Measurements from ENCODE around the gene TAF7.
"Not testable (repeated sequence)": the region's sequence is repeated elsewhere in the genome, so short reads cannot be mapped to it uniquely, and the experiment has no call there.

Gene TAF7

GRCh38 chr5:141326088-141326854 lies 5.7 kb upstream of the TAF7 start:
- DNase-seq (peak; percentile 57 to 68 (median 62)), ATAC-seq (replicated peaks) (peak; percentile 93)
- H3K27ac Mint-ChIP-seq, result peak overlapping the region; percentile 88 to 93
- H3K27me3 Mint-ChIP-seq, result peaks cover 29 to 48% of the 10 kb centered on the region in 2 donors
- peaks cover 0 to 1% of the 10 kb centered on the region in 2 donors for H3K9me3 Mint-ChIP-seq
- peaks cover 3% of the 10 kb centered on the region for H3K36me3 Mint-ChIP-seq (ENCODE audit: insufficient read depth)
- H3K4me1 Mint-ChIP-seq (ENCODE audit: low read depth in 2 of 2), result peaks cover 6% of the 10 kb centered on the region in 2 donors
- H3K4me3 Mint-ChIP-seq, result peak overlapping the region; percentile 83 to 90

- Mint-ChIP-seq H3K27me3 (peaks cover 7 to 15% of the 10 kb centered on the region in 2 donors), H3K36me3 (ENCODE audit: insufficient read depth) (peaks cover 37% of the 10 kb centered on the region), H3K27ac (peak overlapping the region in 1 of 2 donors; percentile 100), H3K4me1 (ENCODE audit: low read depth in 2 of 2) (peaks cover 21 to 33% of the 10 kb centered on the region in 2 donors), H3K9me3 (peaks cover 11 to 19% of the 10 kb centered on the region in 2 donors), H3K4me3 (peak overlapping the region in 1 of 2 donors; percentile 97)
- ATAC-seq (replicated peaks), result no peak
- no peak for DNase-seq
Observed at GRCh38 chr5:141322261-141322660, 1.7 kb upstream of the TAF7 start.

- Mint-ChIP-seq H3K27ac (peak overlapping the region; percentile 100), H3K4me1 (ENCODE audit: low read depth in 2 of 2) (peaks cover 15 to 32% of the 10 kb centered on the region in 2 donors), H3K27me3 (peaks cover 0 to 2% of the 10 kb centered on the region in 2 donors), H3K36me3 (ENCODE audit: insufficient read depth) (peaks cover 48% of the 10 kb centered on the region), H3K9me3 (peaks cover 16 to 32% of the 10 kb centered on the region in 2 donors), H3K4me3 (peak overlapping the region; percentile 97 to 99)
- no peak for DNase-seq
- no peak for ATAC-seq (replicated peaks)
Observed at GRCh38 chr5:141319699-141320098, 885 bp downstream of the TAF7 start.

GRCh38 chr5:141319202-141319601 lies 1.4 kb downstream of the TAF7 start:
- peak overlapping the region; percentile 97 to 99 for H3K4me3 Mint-ChIP-seq
- peaks cover 48% of the 10 kb centered on the region for H3K36me3 Mint-ChIP-seq (ENCODE audit: insufficient read depth)
- H3K4me1 Mint-ChIP-seq (ENCODE audit: low read depth in 2 of 2), result peaks cover 15 to 32% of the 10 kb centered on the region in 2 donors
- peaks cover 15 to 37% of the 10 kb centered on the region in 2 donors for H3K9me3 Mint-ChIP-seq
- DNase-seq, result no peak
- H3K27ac Mint-ChIP-seq, result no peak overlapping the region
- no peaks in the 10 kb centered on the region for H3K27me3 Mint-ChIP-seq
- ATAC-seq (replicated peaks), result no peak

- not testable (repeated sequence) for ATAC-seq (replicated peaks); H3K27ac Mint-ChIP-seq; H3K27me3 Mint-ChIP-seq; DNase-seq; H3K4me3 Mint-ChIP-seq
- H3K36me3 Mint-ChIP-seq (ENCODE audit: insufficient read depth), result peaks cover 48% of the 10 kb centered on the region
- H3K9me3 Mint-ChIP-seq, result peaks cover 15 to 45% of the 10 kb centered on the region in 2 donors
- peaks cover 15 to 32% of the 10 kb centered on the region in 2 donors for H3K4me1 Mint-ChIP-seq (ENCODE audit: low read depth in 2 of 2)
Observed at GRCh38 chr5:141316963-141317362, 3.6 kb downstream of the TAF7 start.

GRCh38 chr5:141313711-141314110 lies 6.9 kb downstream of the TAF7 start:
- Mint-ChIP-seq H3K4me3 (no peak overlapping the region), H3K36me3 (ENCODE audit: insufficient read depth) (peaks cover 22% of the 10 kb centered on the region), H3K9me3 (peaks cover 11 to 39% of the 10 kb centered on the region in 2 donors), H3K27ac (no peak overlapping the region), H3K4me1 (ENCODE audit: low read depth in 2 of 2) (peaks cover 4 to 11% of the 10 kb centered on the region in 2 donors), H3K27me3 (no peaks in the 10 kb centered on the region)
- no peak for DNase-seq
- ATAC-seq (replicated peaks), result no peak

GRCh38 chr5:141306630-141307029 lies 14.0 kb downstream of the TAF7 start:
- Mint-ChIP-seq H3K4me3 (no peak overlapping the region), H3K27me3 (no peaks in the 10 kb centered on the region), H3K9me3 (peaks cover 3 to 6% of the 10 kb centered on the region in 2 donors), H3K4me1 (ENCODE audit: low read depth in 2 of 2) (peaks cover 0 to 2% of the 10 kb centered on the region in 2 donors), H3K27ac (no peak overlapping the region), H3K36me3 (ENCODE audit: insufficient read depth) (no peaks in the 10 kb centered on the region)
- no peak for ATAC-seq (replicated peaks)
- no peak for DNase-seq

GRCh38 chr5:141303756-141304155 lies 16.8 kb downstream of the TAF7 start, which contains the start of gene SLC25A2:
TSS of gene SLC25A2 (minus strand) at chr5:141304049. CDS start at chr5:141303865, 184 bp downstream.
- H3K36me3 Mint-ChIP-seq (ENCODE audit: insufficient read depth), result no peaks in the 10 kb centered on the region
- no peak for ATAC-seq (replicated peaks)
- no peaks in the 10 kb centered on the region for H3K27me3 Mint-ChIP-seq
- no peak for DNase-seq
- H3K9me3 Mint-ChIP-seq, result peaks cover 4 to 6% of the 10 kb centered on the region in 2 donors
- H3K27ac Mint-ChIP-seq, result no peak within 1 kb of the TSS
- H3K4me1 Mint-ChIP-seq (ENCODE audit: low read depth in 2 of 2), result peaks cover 0 to 2% of the 10 kb centered on the region in 2 donors
- no peak within 1 kb of the TSS for H3K4me3 Mint-ChIP-seq

GRCh38 chr5:141298376-141298775 lies 22.2 kb downstream of the TAF7 start:
- Mint-ChIP-seq H3K4me1 (ENCODE audit: low read depth in 2 of 2) (peaks cover 0 to 16% of the 10 kb centered on the region in 2 donors), H3K27ac (no peak overlapping the region), H3K36me3 (ENCODE audit: insufficient read depth) (no peaks in the 10 kb centered on the region), H3K4me3 (no peak overlapping the region), H3K9me3 (peaks cover 11 to 13% of the 10 kb centered on the region in 2 donors), H3K27me3 (no peaks in the 10 kb centered on the region)
- no peak for ATAC-seq (replicated peaks)
- DNase-seq, result no peak

- H3K4me1 Mint-ChIP-seq (ENCODE audit: low read depth in 2 of 2), result no peaks in the 10 kb centered on the region
- H3K27ac Mint-ChIP-seq, result no peak overlapping the region
- H3K4me3 Mint-ChIP-seq, result no peak overlapping the region
- H3K27me3 Mint-ChIP-seq, result no peaks in the 10 kb centered on the region
- H3K9me3 Mint-ChIP-seq, result peaks cover 11 to 20% of the 10 kb centered on the region in 2 donors
- ATAC-seq (replicated peaks), result no peak
- H3K36me3 Mint-ChIP-seq (ENCODE audit: insufficient read depth), result no peaks in the 10 kb centered on the region
- no peak for DNase-seq
Observed at GRCh38 chr5:141272906-141273305, 47.7 kb downstream of the TAF7 start.

- no peak for DNase-seq
- no peaks in the 10 kb centered on the region for H3K36me3 Mint-ChIP-seq (ENCODE audit: insufficient read depth)
- H3K4me3 Mint-ChIP-seq, result no peak overlapping the region
- H3K4me1 Mint-ChIP-seq (ENCODE audit: low read depth in 2 of 2), result no peaks in the 10 kb centered on the region
- ATAC-seq (replicated peaks), result no peak
- H3K9me3 Mint-ChIP-seq, result peaks cover 18 to 22% of the 10 kb centered on the region in 2 donors
- no peak overlapping the region for H3K27ac Mint-ChIP-seq
- no peaks in the 10 kb centered on the region for H3K27me3 Mint-ChIP-seq
Observed at GRCh38 chr5:141269195-141269594, 51.4 kb downstream of the TAF7 start.
